DMS79 (cell line): Measurements from ENCODE around the gene MCOLN3.

Source experiments
- DNase-seq: peaks from one replicate; lab custom pipeline; 2025; lab: John Stamatoyannopoulos, UW

The MCOLN3 gene

GRCh38 chr1:85048296-85049064 lies at the start of gene MCOLN3:
Gene MCOLN3 (minus strand): TSS chr1:85048500. CDS start chr1:85045360, 3,140 bp downstream.
- DNase-seq, result peak; percentile 51

- no peak for DNase-seq
Observed at GRCh38 chr1:85093644-85094043, 45.3 kb upstream of the MCOLN3 start.

GRCh38 chr1:85091671-85092280 lies 43.5 kb upstream of the MCOLN3 start:
- no peak for DNase-seq

- no peak for DNase-seq
Observed at GRCh38 chr1:85090225-85090624, 41.9 kb upstream of the MCOLN3 start.

- no peak for DNase-seq
Observed at GRCh38 chr1:85089203-85089602, 40.9 kb upstream of the MCOLN3 start.

- DNase-seq, result no peak
Observed at GRCh38 chr1:85088408-85088784, 40.1 kb upstream of the MCOLN3 start.

GRCh38 chr1:85087659-85088407 lies 39.5 kb upstream of the MCOLN3 start:
- DNase-seq, result no peak

- DNase-seq, result no peak
Observed at GRCh38 chr1:85085417-85085816, 37.1 kb upstream of the MCOLN3 start.

- no peak for DNase-seq
Observed at GRCh38 chr1:85078903-85079302, 30.6 kb upstream of the MCOLN3 start.

- no peak for DNase-seq
Observed at GRCh38 chr1:85074365-85074964, 26.2 kb upstream of the MCOLN3 start.

- no peak for DNase-seq
Observed at GRCh38 chr1:85070972-85071492, 22.7 kb upstream of the MCOLN3 start.

- DNase-seq, result no peak
Observed at GRCh38 chr1:85068846-85069245, 20.5 kb upstream of the MCOLN3 start.

GRCh38 chr1:85065550-85065949 lies 17.2 kb upstream of the MCOLN3 start:
- DNase-seq, result no peak

GRCh38 chr1:85062425-85063026 lies 14.2 kb upstream of the MCOLN3 start:
- no peak for DNase-seq

- peak; percentile 94 for DNase-seq
Observed at GRCh38 chr1:85061711-85062424, 13.6 kb upstream of the MCOLN3 start.

- DNase-seq, result no peak
Observed at GRCh38 chr1:85060038-85060437, 11.7 kb upstream of the MCOLN3 start.

GRCh38 chr1:85059563-85059962 lies 11.3 kb upstream of the MCOLN3 start:
- no peak for DNase-seq

GRCh38 chr1:85058786-85059185 lies 10.5 kb upstream of the MCOLN3 start:
- no peak for DNase-seq

GRCh38 chr1:85058311-85058710 lies 10.0 kb upstream of the MCOLN3 start:
- no peak for DNase-seq

- no peak for DNase-seq
Observed at GRCh38 chr1:85054664-85055063, 6.4 kb upstream of the MCOLN3 start.

GRCh38 chr1:85049735-85050166 lies 1.5 kb upstream of the MCOLN3 start:
- peak; percentile 26 for DNase-seq
